Neural crest cell (in vitro differentiated cells): ENCODE data around the gene KCNMA1. TPM values are rescaled to one million over a fixed set of nuclear protein-coding genes. Genes with fewer than 3 reads are reported as not detected.

Source experiments
- DNase-seq: peaks from one replicate; pipeline ENCODE4 v3.0.0; 2021; ENCODE audit warnings: low read depth, mixed read lengths, low spot score
- H3K27ac Mint-ChIP-seq: one replicate; pipeline ENCODE4 v1.8.0; 2021; ENCODE audit warnings: mild to moderate bottlenecking, mixed read lengths; ENCODE audit not compliant: unreplicated experiment
- H3K27me3 Mint-ChIP-seq: 2 replicates; pipeline ENCODE4 v1.8.0; 2021; ENCODE audit warnings: low read depth, mild to moderate bottlenecking, mixed read lengths
- H3K36me3 Mint-ChIP-seq: 2 replicates; pipeline ENCODE4 v1.8.0; 2021; ENCODE audit warnings: low read depth, mild to moderate bottlenecking, mixed read lengths
- H3K4me1 Mint-ChIP-seq: 2 replicates; pipeline ENCODE4 v1.8.0; 2021; ENCODE audit warnings: mixed read lengths
- H3K4me3 Mint-ChIP-seq: one replicate; pipeline ENCODE4 v1.8.0; 2021; ENCODE audit warnings: mild to moderate bottlenecking, mixed read lengths
- H3K9me3 Mint-ChIP-seq: 2 replicates; pipeline ENCODE4 v1.8.0; 2021; ENCODE audit warnings: mixed read lengths
- CTCF ChIP-seq: fragments of 200-600 bp; sonication (generic); conservative IDR thresholded peaks from 2 replicates; pipeline ENCODE4 v1.5.0; 2021; ENCODE audit warnings: antibody characterized with exemption, mild to moderate bottlenecking
- total RNA-seq: library from RNA; stranded (reverse); gene quantifications from 2 replicates; pipeline ENCODE4 v1.2.1, GENCODE V29; 2021

KCNMA1 gene
- total RNA-seq, 1 donor from 2014 or later = 1.7 TPM

- H3K27ac Mint-ChIP-seq = no peak overlapping the region
- peaks cover 15% of the 10 kb centered on the region for H3K4me1 Mint-ChIP-seq
- H3K27me3 Mint-ChIP-seq = peaks cover under 1% of the 10 kb centered on the region
- DNase-seq = no peak
- no peaks in the 10 kb centered on the region for H3K36me3 Mint-ChIP-seq
- H3K9me3 Mint-ChIP-seq = no peaks in the 10 kb centered on the region
- no peak overlapping the region for H3K4me3 Mint-ChIP-seq
- no peak for TF ChIP-seq CTCF
Observed at GRCh38 chr10:77158666-77159065, 478.9 kb downstream of the KCNMA1 start.

- no peaks in the 10 kb centered on the region for H3K36me3 Mint-ChIP-seq
- H3K27ac Mint-ChIP-seq = no peak overlapping the region
- no peak for DNase-seq
- H3K9me3 Mint-ChIP-seq = no peaks in the 10 kb centered on the region
- peaks cover 12% of the 10 kb centered on the region for H3K4me1 Mint-ChIP-seq
- no peak for TF ChIP-seq CTCF
- no peaks in the 10 kb centered on the region for H3K27me3 Mint-ChIP-seq
- H3K4me3 Mint-ChIP-seq = no peak overlapping the region
Observed at GRCh38 chr10:77157248-77158019, 480.2 kb downstream of the KCNMA1 start.

- Mint-ChIP-seq H3K4me1 (peaks cover 12% of the 10 kb centered on the region), H3K27ac (no peak overlapping the region), H3K27me3 (no peaks in the 10 kb centered on the region), H3K9me3 (no peaks in the 10 kb centered on the region), H3K4me3 (no peak overlapping the region), H3K36me3 (no peaks in the 10 kb centered on the region)
- no peak for DNase-seq
- no peak for TF ChIP-seq CTCF
Observed at GRCh38 chr10:77156406-77156879, 481.2 kb downstream of the KCNMA1 start.

GRCh38 chr10:77152256-77152655 is 485.4 kb downstream of the KCNMA1 start:
- Mint-ChIP-seq H3K27ac (no peak overlapping the region), H3K4me3 (no peak overlapping the region), H3K36me3 (no peaks in the 10 kb centered on the region), H3K9me3 (no peaks in the 10 kb centered on the region), H3K4me1 (peaks cover 4% of the 10 kb centered on the region), H3K27me3 (no peaks in the 10 kb centered on the region)
- no peak for DNase-seq
- no peak for TF ChIP-seq CTCF

GRCh38 chr10:77151408-77151807 is 486.2 kb downstream of the KCNMA1 start:
- Mint-ChIP-seq H3K4me3 (no peak overlapping the region), H3K4me1 (peaks cover 10% of the 10 kb centered on the region), H3K27me3 (no peaks in the 10 kb centered on the region), H3K9me3 (no peaks in the 10 kb centered on the region), H3K36me3 (no peaks in the 10 kb centered on the region), H3K27ac (no peak overlapping the region)
- DNase-seq = no peak
- no peak for TF ChIP-seq CTCF
